GM19372 (cell line): Measurements from ENCODE around the gene SECTM1.
"Not testable (repeated sequence)": the region's sequence is repeated elsewhere in the genome, so short reads cannot be mapped to it uniquely, and the experiment has no call there.

ENCODE experiments used
- ATAC-seq: cut with Tn5 transposase; IDR thresholded peaks from one replicate; pipeline ENCODE4 v1.9.1; 2021; ENCODE audit warnings: mild to moderate bottlenecking, low read depth, moderate library complexity; ENCODE audit not compliant: unreplicated experiment

Gene SECTM1

DNA sequence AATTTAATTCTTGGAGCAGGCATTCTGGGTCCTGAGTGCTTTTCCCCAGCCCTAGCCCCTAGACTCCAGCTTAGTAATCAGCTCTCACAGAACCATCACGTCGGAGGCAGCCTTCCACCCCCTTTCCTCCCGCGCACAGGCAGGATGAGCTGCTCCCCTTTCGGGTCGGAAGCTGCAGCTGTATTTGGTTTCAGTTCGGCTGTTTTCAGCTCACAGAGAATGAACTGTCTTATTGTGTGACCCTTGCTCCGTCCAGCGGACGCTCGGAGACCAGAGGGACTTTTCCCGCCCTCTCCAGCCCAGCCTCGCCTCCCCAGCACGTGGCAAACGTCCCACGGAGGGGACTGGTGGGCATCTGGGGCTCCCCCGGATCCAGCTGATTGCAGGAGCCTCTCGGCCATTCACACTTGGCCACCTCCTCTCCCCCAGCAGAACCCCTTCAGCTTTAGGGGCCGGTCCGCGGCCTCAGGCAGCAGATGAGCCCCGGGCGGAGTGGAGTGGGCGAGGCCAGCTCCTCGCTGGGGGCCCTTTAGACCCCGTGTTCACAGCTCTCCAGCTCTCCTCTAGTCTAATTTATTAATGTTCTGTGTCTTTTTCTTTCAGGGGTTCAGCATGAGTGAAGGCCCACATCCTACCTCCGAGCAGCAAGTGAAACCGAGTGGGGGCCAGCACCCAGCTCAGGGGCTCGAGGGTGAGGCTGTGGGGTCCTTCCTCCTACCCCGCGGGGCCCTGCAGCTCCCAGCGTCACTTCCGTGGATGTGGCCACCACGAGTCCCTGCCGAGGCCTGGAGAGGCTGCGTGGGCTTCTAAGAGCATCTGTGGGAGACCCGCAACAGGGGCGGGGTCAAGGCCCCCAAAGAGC is 37.1 kb upstream of the SECTM1 start:
- ATAC-seq = no peak

- no peak for ATAC-seq
These were observed 35.6 kb upstream of the SECTM1 start for GRCh38 chr17:82369211-82369610.

GRCh38 chr17:82367724-82368524 is 34.4 kb upstream of the SECTM1 start:
- ATAC-seq = no peak

GRCh38 chr17:82366749-82367148 is 33.2 kb upstream of the SECTM1 start:
- ATAC-seq = no peak

- no peak for ATAC-seq
These were observed 32.2 kb upstream of the SECTM1 start for GRCh38 chr17:82365606-82366295.

DNA sequence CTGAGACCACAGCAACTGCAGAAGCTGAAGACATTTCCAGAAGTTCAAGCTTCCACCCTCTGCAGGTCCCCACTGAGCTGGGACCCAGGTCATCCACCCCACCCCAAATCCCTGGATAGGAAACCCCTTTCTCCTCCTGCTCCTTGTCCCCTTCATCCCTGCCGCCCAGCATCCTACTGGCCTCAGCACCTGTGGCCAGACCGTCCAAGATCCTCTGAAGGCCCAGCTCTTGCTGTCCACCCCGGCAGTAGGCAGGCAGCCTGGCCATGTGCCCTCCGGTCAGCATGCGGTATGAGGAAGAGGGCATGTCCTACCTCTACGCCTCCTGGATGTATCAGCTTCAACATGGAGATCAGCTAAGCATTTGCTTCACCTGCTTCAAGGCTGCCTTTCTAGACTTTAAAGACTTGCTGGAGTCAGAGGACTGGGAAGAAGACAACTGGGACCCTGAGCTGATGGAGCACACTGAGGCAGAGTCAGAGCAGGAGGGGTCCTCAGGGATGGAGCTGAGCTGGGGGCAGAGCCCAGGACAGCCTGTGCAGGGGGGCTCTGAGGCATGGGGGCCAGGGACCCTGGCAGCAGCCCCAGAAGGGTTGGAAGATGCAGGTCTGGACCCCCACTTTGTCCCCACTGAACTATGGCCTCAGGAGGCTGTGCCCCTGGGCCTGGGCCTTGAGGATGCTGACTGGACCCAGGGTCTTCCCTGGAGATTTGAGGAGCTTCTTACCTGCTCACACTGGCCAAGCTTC is 28.5 kb upstream of the SECTM1 start:
- ATAC-seq = no peak

DNA sequence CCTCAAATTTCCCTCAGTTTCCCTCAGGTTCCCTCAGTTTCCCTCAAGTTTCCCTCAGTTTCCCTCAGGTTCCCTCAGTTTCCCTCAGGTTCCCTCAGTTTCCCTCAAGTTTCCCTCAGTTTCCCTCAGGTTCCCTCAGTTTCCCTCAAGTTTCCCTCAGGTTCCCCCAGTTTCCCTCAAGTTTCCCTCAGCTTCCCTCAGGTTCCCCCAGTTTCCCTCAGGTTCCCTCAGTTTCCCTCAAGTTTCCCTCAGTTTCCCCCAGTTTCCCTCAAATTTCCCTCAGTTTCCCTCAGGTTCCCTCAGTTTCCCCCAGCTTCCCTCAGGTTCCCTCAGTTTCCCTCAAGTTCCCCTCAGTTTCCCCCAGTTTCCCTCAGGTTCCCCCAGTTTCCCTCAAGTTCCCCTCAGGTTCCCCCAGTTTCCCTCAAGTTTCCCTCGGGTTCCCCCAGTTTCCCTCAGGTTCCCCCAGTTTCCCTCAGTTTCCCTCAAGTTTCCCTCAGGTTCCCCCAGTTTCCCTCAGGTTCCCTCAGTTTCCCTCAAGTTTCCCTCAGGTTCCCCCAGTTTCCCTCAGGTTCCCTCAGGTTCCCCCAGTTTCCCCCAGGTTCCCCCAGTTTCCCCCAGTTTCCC is 26.0 kb upstream of the SECTM1 start:
- ATAC-seq = not testable (repeated sequence)

GRCh38 chr17:82358465-82359350 is 25.1 kb upstream of the SECTM1 start, which contains the start of gene TEX19:
TSS of gene TEX19 (plus strand) at chr17:82359247. CDS start at chr17:82362151, 2,904 bp downstream.
- no peak for ATAC-seq

- no peak for ATAC-seq
These were observed 23.8 kb upstream of the SECTM1 start for GRCh38 chr17:82357394-82357793.

GRCh38 chr17:82356845-82357355 is 23.3 kb upstream of the SECTM1 start:
- ATAC-seq = no peak

DNA sequence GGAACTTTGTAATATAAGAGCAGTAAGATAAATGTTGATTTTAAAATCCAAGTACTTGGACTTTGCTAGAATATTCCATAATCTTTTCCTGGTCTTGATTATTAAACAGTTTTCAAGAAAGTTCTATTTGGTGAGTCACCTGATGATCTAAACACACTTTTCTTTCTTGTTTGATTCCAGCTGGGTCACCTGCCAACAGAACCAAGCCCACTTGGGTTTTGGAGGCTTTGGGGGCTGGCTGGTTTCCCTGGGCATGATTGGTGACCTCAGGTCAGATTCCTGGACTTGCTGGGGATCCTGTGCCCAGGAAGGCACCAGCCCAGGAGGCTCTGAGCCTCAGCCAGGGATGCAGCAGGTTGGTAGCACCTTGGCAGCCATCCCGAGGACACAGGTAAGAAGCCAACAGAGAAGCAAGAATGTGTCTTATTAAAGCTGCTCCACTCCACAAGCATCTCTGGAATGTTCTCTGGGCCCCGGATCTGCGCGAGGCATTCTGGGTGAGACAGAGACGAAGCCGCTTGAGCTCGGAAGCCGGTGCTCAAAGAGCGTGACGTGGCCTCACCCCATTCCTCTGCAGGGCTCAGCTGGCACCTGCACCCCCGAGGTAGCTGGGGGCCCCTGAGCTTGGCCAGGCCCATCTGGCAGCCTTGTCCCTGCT is 22.3 kb upstream of the SECTM1 start:
- no peak for ATAC-seq

DNA sequence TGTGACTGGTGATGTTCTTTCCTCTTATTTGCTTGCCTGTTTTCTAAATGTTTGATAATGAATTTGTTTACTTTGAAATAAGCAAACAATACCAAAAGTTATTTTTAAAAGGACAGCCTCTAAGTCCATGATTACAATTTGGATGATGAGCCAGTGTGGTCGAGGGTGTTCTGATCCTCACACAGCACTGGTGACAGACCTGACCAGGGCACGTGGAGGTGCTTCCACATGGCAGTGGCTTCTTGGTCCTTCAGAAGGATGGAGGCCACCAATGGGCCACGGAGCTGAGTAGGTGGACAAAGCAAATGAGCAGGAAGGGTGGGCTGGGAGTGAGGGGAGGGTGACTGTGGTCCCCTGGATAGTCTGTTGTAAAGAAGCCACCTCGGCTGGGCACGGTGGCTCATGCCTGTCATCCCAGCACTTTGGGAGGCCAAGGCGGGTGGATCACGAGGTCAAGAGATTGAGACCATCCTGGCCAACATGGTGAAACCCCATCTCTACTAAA is 21.3 kb upstream of the SECTM1 start:
- ATAC-seq = no peak

DNA sequence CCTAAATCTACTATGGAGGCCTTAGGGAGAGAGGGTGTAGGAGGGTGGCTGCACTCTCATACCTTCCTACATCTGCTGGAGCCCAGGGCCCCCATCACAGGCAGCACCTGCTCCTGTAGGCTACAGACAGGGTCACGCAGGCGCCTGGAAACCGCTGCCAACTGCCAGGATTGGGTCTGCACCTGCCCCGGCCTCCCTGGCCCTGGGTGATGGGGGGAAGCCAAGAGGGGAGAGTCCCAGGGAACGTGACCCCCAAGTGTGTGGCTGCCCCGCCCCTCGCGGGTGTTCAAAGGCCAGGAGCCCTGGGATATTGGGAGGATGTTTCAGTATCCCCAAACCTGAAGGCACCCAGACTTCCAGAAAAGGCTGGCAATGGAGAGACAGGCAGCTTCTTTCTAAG is 19.9 kb upstream of the SECTM1 start:
- no peak for ATAC-seq

DNA sequence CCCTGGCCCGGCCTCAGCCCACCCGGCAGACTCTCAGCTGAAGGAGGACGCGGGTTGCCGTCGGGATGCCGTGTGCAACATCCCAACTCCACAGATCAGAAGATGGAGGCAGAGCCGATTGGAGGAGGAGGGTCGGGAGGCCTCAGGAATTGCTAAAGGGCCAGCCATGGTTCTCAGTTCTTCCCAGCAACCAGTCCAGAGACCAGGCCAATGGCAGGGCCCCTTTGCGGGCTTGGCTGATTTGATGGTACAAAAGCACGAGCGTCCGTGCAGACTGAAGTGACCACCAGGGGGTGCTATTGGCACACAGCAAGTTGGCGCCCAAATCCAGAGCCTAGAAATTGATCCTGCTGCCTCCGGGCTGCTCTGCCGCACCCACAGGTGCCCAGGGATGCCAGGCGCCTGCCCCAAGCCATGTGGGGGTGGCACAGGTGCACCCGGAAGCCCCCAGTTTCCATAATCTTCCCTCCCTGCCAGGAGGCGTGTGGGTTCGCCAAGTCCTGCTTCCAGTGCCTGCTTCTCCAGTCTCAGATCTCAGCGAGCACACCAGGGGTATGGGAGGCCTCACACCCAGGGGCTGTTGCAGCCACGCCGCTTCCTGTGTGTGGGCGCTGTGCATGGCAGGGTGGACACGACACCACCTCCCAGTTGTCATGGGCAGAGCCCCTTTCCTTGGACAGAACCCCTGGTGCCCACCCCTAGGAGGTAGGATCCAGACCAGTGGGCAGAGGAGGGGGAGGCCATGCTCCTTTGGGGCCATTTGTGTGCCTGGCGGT is 18.3 kb upstream of the SECTM1 start:
- ATAC-seq = peak; percentile 53

DNA sequence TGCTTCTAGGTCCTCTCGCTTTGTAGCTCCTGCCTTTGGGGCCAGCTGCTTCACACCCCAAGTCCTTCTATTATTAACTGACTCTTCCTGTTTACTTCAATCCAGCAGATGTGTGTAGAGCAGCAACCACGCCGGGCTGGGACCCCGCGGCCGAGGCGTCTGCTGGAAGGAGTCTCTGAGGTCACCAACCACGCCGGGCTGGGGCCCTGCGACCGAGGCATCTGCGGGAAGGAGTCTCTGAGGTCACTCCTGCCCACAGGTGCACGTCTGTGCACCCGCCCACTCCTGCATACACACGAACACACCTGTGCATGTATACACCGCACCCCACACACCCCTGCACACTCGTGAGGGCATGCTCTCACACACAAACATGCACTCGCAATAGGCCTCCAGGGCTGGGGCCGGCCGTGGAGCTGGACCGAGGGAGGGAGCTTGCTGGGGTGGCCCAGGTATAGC is 17.7 kb upstream of the SECTM1 start:
- ATAC-seq = peak; percentile 67

GRCh38 chr17:82350182-82351030 is 16.8 kb upstream of the SECTM1 start:
- no peak for ATAC-seq
